Glutamatergic neuron (in vitro differentiated cells): Measurements from ENCODE around the gene OR9Q1. TPM values are rescaled to one million over a fixed set of nuclear protein-coding genes. Genes with fewer than 3 reads are reported as not detected.
"Not testable (repeated sequence)": the region's sequence is repeated elsewhere in the genome, so short reads cannot be mapped to it uniquely, and the experiment has no call there.

Experiments used
- DNase-seq: peaks from one replicate; pipeline ENCODE4 v3.0.0; 2022
- H3K27ac Mint-ChIP-seq: one replicate; pipeline ENCODE4 v1.8.0; 2020; ENCODE audit warnings: mild to moderate bottlenecking, mixed read lengths, inconsistent platforms; ENCODE audit not compliant: unreplicated experiment
- H3K27me3 Mint-ChIP-seq: one replicate; pipeline ENCODE4 v1.8.0; 2020; ENCODE audit warnings: mild to moderate bottlenecking, moderate library complexity, mixed read lengths, inconsistent platforms; ENCODE audit not compliant: unreplicated experiment
- H3K36me3 Mint-ChIP-seq: one replicate; pipeline ENCODE4 v1.8.0; 2020; ENCODE audit warnings: mild to moderate bottlenecking, mixed read lengths, inconsistent platforms; ENCODE audit not compliant: unreplicated experiment
- H3K4me1 Mint-ChIP-seq: one replicate; pipeline ENCODE4 v1.8.0; 2020; ENCODE audit warnings: mild to moderate bottlenecking, low read depth, mixed read lengths, inconsistent platforms; ENCODE audit not compliant: unreplicated experiment
- H3K4me3 Mint-ChIP-seq: one replicate; pipeline ENCODE4 v1.8.0; 2020; ENCODE audit warnings: mild to moderate bottlenecking, mixed read lengths, inconsistent platforms; ENCODE audit not compliant: unreplicated experiment
- H3K9me3 Mint-ChIP-seq: one replicate; pipeline ENCODE4 v1.8.0; 2020; ENCODE audit warnings: mild to moderate bottlenecking, moderate library complexity, mixed read lengths, inconsistent platforms; ENCODE audit not compliant: unreplicated experiment
- CTCF ChIP-seq: fragments of 200-600 bp; sonication (generic); IDR thresholded peaks from one replicate; pipeline ENCODE4 v1.5.0; 2021; ENCODE audit not compliant: partially characterized antibody, unreplicated experiment
- total RNA-seq: library from RNA; stranded (reverse); fragmentation: NEBNext Ultra II Directional; extraction: Animal tissue kit (Norgen Biotek cat#: 25700); gene quantifications from one replicate; pipeline ENCODE4 v1.2.1, GENCODE V29; 2021; ENCODE audit not compliant: unreplicated experiment

The OR9Q1 gene
- total RNA-seq, 1 donor from 2014 or later = not detected

DNA sequence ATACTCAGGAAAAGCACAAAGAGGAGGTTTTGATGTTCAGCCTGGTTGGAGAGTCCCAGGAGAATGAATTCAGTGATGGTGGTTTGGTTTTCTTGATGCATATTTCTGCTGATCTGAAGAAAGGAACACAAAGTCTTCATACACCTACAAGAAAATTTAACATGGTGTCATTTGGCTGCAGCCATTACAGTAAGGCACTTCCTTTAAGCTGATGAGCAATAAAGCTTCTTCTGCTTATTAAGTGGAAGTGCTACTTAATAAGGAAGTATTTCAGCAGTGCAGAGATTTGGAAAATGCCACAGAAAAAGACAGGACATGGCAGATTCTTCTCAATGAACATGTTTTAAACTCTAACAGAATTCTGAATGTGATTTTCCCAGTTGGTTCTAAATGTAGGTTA lies 180.4 kb downstream of the OR9Q1 start, which contains the start of gene OR1S2:
TSS of gene OR1S2 (minus strand) at position 101 of the 400 bp plus-strand sequence. CDS start at position 101, 0 bp downstream.
- Mint-ChIP-seq H3K36me3 (no peaks in the 10 kb centered on the region), H3K9me3 (no peaks in the 10 kb centered on the region), H3K27ac (no peak within 1 kb of the TSS), H3K4me1 (no peaks in the 10 kb centered on the region), H3K4me3 (no peak within 1 kb of the TSS), H3K27me3 (no peaks in the 10 kb centered on the region)
- TF ChIP-seq CTCF = no peak
- no peak for DNase-seq

GRCh38 chr11:58212420-58212819 lies 188.7 kb downstream of the OR9Q1 start, which contains the start of gene OR1S1:
TSS of gene OR1S1 (plus strand) at chr11:58212720.
- H3K9me3 Mint-ChIP-seq, DNase-seq, H3K4me3 Mint-ChIP-seq, H3K27ac Mint-ChIP-seq, H3K36me3 Mint-ChIP-seq, H3K4me1 Mint-ChIP-seq, H3K27me3 Mint-ChIP-seq: not testable (repeated sequence)

GRCh38 chr11:58216476-58216875 lies 192.8 kb downstream of the OR9Q1 start:
- TF ChIP-seq CTCF = no peak
- Mint-ChIP-seq H3K27me3 (no peaks in the 10 kb centered on the region), H3K9me3 (no peaks in the 10 kb centered on the region), H3K4me1 (no peaks in the 10 kb centered on the region), H3K4me3 (no peak overlapping the region), H3K27ac (no peak overlapping the region), H3K36me3 (no peaks in the 10 kb centered on the region)
- DNase-seq = no peak

GRCh38 chr11:58222721-58223120 lies 199.0 kb downstream of the OR9Q1 start:
- no peak for DNase-seq
- Mint-ChIP-seq H3K27me3 (peaks cover 2% of the 10 kb centered on the region), H3K27ac (no peak overlapping the region), H3K36me3 (no peaks in the 10 kb centered on the region), H3K9me3 (no peaks in the 10 kb centered on the region), H3K4me3 (no peak overlapping the region), H3K4me1 (no peaks in the 10 kb centered on the region)
- TF ChIP-seq CTCF = no peak

- no peak for DNase-seq
- Mint-ChIP-seq H3K36me3 (no peaks in the 10 kb centered on the region), H3K4me3 (no peak overlapping the region), H3K9me3 (no peaks in the 10 kb centered on the region), H3K27ac (no peak overlapping the region), H3K4me1 (no peaks in the 10 kb centered on the region), H3K27me3 (no peaks in the 10 kb centered on the region)
- TF ChIP-seq CTCF = no peak
Measured at GRCh38 chr11:58227956-58228615, 204.4 kb downstream of the OR9Q1 start.

Other genes with a start within 250 kb of the OR9Q1 start
- gene OR6Q1, start 7.1 kb downstream of the OR9Q1 start, total RNA-seq = not detected
- not detected for gene OR9I1, start 101.6 kb downstream of the OR9Q1 start, total RNA-seq
- not detected for gene OR9Q2, start 165.2 kb downstream of the OR9Q1 start, total RNA-seq
- not detected for gene OR1S2, start 180.3 kb downstream of the OR9Q1 start, total RNA-seq
- not detected for gene OR1S1, start 188.8 kb downstream of the OR9Q1 start, total RNA-seq
- gene OR10Q1, start 205.0 kb downstream of the OR9Q1 start, total RNA-seq = not detected
- not detected for gene OR10W1, start 244.4 kb downstream of the OR9Q1 start, total RNA-seq